Hematopoietic multipotent progenitor cell treated with erythropoietin and hydrocortisone succinate and interleukin-3 and kit ligand, for 15 days (in vitro differentiated cells): Measurements from ENCODE around the gene PRKAG3.
"Not testable (repeated sequence)": the region's sequence is repeated elsewhere in the genome, so short reads cannot be mapped to it uniquely, and the experiment has no call there.

Experiments used
- DNase-seq: peaks from one replicate; pipeline ENCODE4 v3.0.0-alpha.2; 2015; ENCODE audit warnings: low spot score

The PRKAG3 gene

DNA sequence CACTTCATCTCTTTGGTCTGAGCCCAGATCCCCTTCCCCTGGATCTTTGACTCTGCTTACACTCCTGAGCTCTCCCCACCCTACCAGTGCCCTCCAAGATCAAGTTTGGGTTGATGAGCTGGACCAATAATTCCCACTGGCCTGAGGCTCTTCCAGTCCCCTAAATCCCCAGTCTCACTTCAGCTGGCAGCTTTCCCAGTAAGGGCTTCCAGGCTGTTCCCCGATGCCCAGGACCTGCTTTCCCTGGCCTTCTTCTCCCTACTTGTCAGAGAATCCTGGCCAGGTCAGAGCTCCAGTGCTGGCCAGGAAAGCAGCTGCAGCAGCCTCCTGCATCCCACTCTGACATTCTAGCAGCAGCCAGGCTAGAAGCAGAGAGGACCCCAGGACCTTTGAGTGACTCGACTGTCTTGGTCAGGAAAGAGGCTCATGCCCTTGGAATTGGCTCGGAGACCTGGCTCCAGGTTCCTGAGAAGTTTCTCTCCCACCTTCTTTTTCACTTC lies 31.5 kb upstream of the PRKAG3 start:
- no peak for DNase-seq

- no peak for DNase-seq
Measured at GRCh38 chr2:218861645-218862318, 30.2 kb upstream of the PRKAG3 start.

DNA sequence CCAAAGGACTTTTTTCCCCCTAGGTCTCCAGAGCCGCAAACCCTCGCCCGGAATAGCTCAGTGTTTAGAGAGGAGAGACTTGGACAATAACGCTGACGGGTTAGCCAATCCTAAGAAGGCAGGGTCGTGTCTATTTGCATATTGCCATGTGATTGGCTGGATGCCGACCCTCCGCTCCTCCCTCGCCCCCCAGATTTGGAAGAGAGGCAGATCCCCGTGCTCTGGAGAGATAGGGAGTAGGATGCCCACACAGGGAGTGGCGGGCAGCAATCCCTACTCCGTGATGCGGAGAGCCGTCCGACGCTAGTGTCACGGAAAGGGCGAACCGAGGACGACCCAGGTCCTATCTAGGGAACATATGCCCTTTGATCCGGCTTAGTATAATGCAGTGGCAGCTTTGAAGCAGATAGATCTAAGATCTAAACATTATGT lies 29.4 kb upstream of the PRKAG3 start:
- no peak for DNase-seq

GRCh38 chr2:218859988-218860831 lies 28.6 kb upstream of the PRKAG3 start:
- DNase-seq = no peak

DNA sequence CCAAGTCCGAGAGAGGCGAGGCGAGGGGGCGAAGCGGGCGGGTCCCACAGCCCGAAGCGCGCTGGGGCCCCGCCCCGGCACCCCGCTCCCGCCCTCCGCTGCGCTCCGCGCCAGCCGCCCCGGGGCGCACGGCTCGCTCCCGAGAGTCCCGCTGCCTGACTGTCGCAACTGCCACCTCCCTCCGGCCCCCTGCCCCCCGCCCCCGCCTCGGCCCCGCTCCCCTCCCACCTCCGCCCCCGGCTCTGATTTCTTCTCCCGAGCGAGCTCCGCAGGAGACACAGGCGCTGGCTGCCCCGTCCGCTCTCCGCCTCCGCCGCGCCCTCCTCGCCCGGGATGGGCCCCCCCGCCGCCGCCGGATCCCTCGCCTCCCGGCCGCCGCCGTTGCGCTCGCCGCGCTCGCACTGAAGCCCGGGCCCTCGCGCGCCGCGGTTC lies 28.0 kb upstream of the PRKAG3 start, which contains the start of gene WNT6:
TSS of gene WNT6 (plus strand) at position 250 of the 432 bp plus-strand sequence. CDS start 233 bp downstream, outside the sequence.
- DNase-seq = no peak

DNA sequence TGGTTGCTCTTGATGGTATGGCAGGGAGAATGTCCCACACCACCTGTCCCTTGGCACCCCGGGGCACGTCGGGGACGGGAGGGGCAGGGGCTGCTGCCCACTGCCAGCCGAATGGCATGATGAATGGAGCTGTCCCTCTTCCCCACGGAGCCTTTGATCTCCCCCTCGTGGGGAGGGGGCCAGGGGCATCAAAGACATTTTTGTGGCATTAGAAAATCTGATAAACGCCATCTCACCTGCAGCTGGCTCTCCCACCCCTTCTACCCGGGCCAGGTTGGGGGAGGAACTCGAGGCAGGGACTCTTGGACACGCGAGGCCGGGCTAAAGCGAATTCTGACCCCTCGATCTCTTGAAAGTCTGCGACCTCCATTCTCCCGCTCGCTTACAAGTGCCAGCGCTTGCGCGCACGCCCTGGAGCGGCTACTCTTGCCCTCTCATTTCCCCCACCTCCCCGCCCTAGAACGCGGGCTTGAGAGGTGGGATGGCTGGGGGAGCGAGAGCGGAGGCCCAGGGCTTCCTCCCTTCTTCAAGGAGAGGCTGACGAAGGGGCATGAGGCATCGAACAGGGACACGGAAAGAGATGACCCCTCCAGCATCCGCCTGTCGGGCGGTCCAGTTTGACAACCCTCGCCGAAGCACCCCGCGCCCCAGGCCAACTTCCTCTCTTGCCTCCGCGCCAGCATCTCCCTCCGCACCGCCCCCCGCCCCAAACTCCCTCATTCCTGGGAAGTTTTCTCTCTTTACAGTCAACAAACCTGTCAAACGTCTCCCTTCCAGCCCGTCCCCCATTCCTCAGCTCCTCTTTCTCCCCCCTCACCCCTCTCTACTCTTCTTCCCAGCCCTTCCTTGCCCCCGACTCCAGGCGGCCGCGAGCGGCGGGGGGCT lies 27.3 kb upstream of the PRKAG3 start:
- no peak for DNase-seq

DNA sequence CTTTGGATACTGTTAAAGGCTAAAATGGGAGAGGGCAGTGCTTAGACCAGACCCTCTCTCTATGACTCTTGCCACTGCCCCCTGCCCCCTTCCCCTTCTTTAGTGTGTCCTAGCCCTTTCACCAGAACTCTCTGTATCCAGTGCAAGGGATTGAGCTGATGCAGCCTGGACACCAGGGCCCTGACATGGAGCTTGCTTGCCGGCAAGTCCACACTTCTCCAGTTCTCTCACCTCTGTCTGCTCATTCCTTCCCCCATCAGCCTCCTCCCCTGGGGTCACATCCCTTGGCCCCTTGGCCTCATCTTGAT lies 26.5 kb upstream of the PRKAG3 start:
- DNase-seq = no peak

DNA sequence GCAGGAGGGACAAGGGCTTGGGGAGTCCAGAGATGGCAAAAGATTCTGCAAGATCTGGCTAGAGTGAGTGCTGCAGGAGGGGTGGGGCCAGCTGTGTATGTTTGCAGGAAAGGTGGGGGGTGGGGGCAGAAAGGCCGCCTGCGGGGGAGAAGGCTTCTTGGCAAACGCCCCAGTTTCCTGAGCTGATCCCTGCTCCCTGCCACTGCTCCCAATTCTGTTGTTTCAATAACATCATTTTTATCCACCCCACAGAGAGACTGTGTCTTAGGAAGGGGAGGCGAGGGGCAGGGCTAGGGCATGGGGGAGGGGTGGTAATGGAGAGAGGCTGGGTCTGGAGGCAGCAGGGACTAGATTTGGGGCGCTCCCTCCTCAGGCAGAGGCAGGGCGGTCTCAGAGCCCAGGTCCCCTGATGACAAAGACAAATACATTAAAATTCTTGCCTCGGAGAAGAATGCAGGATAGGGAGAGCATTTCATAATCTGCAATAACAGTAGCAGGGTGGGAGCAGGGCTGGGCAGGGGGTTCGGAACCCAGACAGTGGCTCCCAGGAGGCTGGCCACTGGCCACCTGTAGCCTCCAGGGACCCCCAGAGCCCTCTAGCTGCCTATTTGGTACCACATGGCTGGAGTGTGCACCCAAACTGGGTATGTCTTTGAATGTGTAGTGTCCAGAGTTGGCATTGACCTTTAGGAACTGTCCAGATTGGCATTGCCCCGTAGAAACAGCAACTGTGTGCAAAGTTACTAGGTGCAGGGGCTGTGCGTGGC lies 26.0 kb upstream of the PRKAG3 start:
- no peak for DNase-seq

DNA sequence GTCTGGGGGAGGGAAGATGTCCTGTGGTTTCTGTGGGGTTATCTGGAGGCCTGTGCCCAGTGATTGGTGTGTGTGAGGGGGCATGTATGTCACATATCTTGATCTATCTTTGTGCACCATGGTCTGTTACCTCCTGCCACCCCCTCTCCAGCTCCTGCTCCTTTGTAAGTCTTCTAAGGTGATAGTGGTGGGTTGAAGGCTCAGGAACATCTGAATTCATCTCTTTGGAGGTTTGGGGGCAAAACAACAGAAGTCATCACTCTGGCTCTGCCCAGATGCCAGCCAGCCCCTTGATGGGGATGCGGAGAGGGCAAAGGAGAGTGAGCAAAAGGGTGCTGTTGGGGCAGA lies 25.3 kb upstream of the PRKAG3 start:
- no peak for DNase-seq

- no peak for DNase-seq
Measured at GRCh38 chr2:218856167-218856895, 24.7 kb upstream of the PRKAG3 start.

DNA sequence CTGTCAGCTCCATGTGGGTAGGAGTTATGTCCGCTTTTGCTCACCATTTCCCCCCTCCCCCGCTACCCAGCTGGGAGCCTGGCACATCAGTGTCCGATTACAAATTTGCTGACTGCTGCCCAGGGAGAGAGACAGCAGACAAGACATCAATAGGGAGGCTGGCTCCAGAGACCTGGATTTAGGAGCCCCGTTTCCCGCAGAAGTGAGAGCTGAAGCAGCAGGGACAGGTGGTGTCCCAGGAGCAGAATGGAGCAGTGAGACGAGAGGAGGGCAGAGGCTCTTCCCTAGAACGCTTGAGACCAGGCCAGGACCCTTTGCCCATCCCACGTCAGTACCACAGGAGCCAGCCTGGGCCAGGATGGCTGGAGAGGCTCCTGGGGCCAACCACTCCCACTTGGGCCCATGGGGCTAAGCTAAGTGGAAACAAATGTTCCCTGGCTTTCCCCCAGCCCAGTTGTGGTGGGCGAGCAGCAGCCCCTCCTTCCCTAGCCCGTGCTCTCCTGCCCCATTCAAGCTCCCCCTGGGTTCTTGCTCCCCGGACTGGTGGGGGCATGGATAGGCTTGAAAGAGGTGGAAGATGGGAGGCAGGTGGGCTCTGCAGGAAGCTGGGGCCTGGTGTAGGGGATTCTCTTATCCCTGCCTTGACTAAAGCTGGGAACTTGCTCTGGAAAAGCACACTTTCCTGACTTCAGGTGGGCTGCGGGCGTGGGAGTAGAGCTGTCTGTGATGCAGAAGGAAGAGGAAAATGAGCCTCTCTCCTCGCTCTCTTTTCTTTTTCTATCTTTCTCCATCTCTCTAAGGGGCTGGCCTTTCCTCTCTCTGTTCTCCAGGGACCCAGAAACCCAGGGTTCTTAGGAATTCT lies 23.9 kb upstream of the PRKAG3 start:
- no peak for DNase-seq

DNA sequence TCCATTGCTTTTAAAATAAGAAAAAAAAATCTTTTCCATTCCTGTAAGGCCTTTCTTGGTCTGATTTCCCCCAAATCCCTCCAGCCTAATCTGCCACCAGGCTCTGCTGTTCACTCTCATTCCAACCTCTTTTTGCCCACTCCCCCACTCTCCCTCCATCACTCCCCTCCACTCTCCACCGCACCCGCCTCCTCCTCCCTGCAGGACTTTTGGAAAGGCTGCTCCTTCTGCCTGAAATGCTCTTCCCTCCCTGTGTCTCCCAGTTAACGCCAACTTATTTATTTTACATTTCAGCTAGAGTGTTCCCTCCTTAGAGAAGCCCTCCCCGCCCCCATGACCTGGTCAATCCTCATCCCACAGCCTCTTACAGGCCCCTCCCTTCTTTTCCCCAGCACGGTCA lies 23.3 kb upstream of the PRKAG3 start:
- DNase-seq = no peak

GRCh38 chr2:218853766-218854165 lies 22.2 kb upstream of the PRKAG3 start:
- no peak for DNase-seq

DNA sequence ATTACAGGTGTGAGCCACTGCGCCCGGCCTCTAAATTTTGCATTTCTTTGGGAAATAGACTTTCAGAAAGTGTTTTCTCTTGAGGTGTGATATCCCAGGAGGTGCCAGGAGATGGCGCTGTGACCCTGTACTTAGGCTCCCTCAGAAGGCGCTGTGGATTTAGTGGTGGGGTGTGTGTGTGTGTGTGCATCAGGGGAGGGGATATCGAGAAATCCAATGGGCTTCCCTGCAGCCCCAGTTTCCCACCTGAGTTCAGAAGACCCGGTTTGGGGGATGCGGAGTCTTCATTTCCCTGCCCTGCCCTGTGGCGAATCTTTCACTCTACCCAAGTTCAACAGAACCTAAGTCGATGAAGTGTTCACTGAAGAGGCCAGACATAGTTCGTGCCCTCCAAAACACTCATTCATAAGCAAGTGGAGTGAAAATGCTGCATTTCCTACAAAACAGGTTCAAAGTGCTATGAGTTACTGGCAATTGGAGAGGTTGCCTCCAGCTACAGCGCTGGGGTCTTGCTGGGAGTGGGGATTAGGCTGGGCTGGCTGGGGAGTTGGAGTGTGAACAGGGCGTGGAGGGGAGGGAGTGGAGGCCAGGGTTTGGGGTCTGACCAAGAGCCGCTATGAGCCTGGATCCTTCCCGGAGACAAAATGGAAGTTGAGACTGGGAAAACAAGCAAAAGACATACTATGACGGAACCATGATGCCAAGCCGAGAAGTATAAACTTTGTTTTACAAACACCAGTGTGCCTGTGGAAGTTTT lies 21.5 kb upstream of the PRKAG3 start:
- DNase-seq = peak; percentile 48

DNA sequence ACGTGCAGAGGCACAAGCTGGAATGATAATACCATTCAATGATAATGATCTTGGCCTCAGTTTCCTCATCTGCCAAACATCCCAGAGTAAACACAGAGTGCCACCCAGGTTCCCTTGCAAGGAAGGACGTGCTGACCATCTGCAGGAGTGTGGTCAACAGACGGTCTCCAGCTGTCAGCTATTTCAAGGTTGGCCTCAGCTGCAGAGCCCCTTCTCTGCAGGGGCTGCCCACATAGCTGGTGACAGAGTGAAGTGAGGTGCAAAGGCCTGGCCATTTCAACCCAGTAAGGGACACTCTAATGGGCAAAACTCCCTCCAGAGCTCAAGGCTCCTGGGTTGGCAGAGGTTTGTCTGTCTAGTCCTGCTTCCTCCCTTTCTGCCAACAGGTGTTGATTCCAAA lies 19.7 kb upstream of the PRKAG3 start:
- no peak for DNase-seq

DNA sequence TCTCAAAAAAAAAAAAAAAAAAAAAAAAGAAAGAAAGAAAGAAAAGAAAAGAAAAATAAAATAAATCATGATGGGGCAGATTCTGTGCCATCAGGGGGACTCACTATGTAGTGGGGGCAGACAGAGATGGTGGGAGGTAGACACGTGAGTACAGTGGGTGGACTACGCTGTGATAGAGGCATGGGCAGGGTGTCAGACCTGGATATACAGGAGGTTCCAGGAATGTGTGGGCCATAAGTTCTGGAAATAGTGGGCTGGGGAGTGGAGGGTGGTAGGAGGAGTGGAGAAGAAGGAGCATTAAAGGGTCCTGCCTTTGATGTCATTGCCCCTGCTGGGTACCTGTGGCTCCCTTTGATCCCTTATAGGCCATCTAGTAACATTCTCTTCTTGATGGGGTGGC lies 19.2 kb upstream of the PRKAG3 start:
- DNase-seq = no peak

- no peak for DNase-seq
Measured at GRCh38 chr2:218849721-218850120, 18.1 kb upstream of the PRKAG3 start.

- not testable (repeated sequence) for DNase-seq
Measured at GRCh38 chr2:218846963-218847362, 15.4 kb upstream of the PRKAG3 start.

DNA sequence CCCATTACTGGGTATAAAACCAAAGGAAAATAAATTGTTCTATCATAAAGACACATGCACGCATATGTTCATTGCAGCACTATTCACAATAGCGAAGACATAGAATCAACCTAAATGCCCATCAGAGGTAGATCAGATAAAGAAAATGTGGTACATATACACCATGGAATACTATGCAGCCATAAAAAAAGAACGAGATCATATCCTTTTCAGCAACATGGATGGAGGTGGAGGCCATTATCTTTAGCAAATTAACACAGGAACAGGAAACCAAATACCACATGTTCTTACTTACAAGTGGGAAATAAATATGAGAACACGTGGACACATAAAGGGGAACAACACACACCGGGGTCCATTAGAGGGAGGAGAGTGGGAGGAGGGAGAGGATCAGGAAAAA lies 12.7 kb upstream of the PRKAG3 start:
- DNase-seq = not testable (repeated sequence)
